HCT116 (cell line): ENCODE measurements around the gene STK24. TPM values are rescaled to one million over a fixed set of nuclear protein-coding genes. Genes with fewer than 3 reads are reported as not detected.

Experiments used
- ATAC-seq: fragments of 200-7000 bp; cut with Tn5 transposase; 2 replicates; pipeline ENCODE4 v1.9.1; 2020; ENCODE audit warnings: mild to moderate bottlenecking, moderate library complexity
- BruUV-seq: library from RNA; stranded (reverse); fragments of 400-500 nt; replicated peaks from 2 replicates; lab custom pipeline; 2021; lab: Mats Ljungman, UMichigan
- CTCF ChIA-PET: fragments of 300-600 bp; sonication (Branson Sonifier 250); formaldehyde crosslinking; loops from one replicate; lab custom pipeline; 2021; ENCODE audit warnings: antibody characterized with exemption; lab: Charles Lee
- POLR2A ChIA-PET: fragments of 300-600, 350-600 bp; sonication (Branson Sonifier 250); formaldehyde crosslinking; loops from one replicate; lab custom pipeline; 2021; ENCODE audit warnings: antibody characterized with exemption; lab: Charles Lee
- RAD21 ChIA-PET, 2 experiments: fragments of 300-600 bp; sonication (Branson Sonifier 250); formaldehyde crosslinking; loops; one replicate each; lab custom pipeline; 2023; ENCODE audit warnings: low total read pairs in 2 of 2; ENCODE audit not compliant: uncharacterized antibody in 2 of 2, unreplicated experiment in 2 of 2, low non-redundant PET in 1 of 2; lab: Charles Lee
- DNase-seq: peaks from one replicate; pipeline ENCODE4 v3.0.0-alpha.2; 2010; ENCODE audit warnings: low read depth, low spot score
- H2AFZ ChIP-seq: fragments of 200-600 bp; shearing (Covaris generic), sonication (generic); 2 replicates; pipeline ENCODE4 v1.6.1; 2017; ENCODE audit warnings: low read depth, mixed run types, mixed read lengths, antibody characterized with exemption, low read length; ENCODE audit not compliant: poor library complexity, severe bottlenecking
- H3K27ac ChIP-seq: 2 replicates; pipeline ENCODE4 v1.5.1; 2012; ENCODE audit warnings: low read depth, low read length
- H3K27me3 ChIP-seq: fragments of 200-600 bp; sonication (generic); 2 replicates; pipeline ENCODE4 v1.6.1; 2016; ENCODE audit warnings: mixed run types, low read length, mixed read lengths; ENCODE audit not compliant: insufficient read depth
- H3K36me3 ChIP-seq, 2 experiments: fragments of 200-500 bp in 1 of 2; fragments of 200-600 bp in 1 of 2; sonication (Bioruptor generic) in 1 of 2; sonication (generic) in 1 of 2; 2 replicates each; pipeline versions ENCODE4 v1.5.1 to v1.6.1; 2014 to 2016; ENCODE audit warnings: low read length in 2 of 2, inconsistent platforms in 1 of 2, mixed read lengths in 1 of 2, mixed run types in 1 of 2; ENCODE audit not compliant: insufficient read depth in 2 of 2, control insufficient read depth in 1 of 2
- H3K4me1 ChIP-seq, 2 experiments: fragments of 200-600 bp in 1 of 2; sonication (generic) in 1 of 2; 2 replicates each; pipeline versions ENCODE4 v1.5.1 to v1.6.1; 2012 to 2017; ENCODE audit warnings: low read length in 2 of 2, inconsistent platforms in 1 of 2, mild to moderate bottlenecking in 1 of 2, mixed read lengths in 1 of 2, mixed run types in 1 of 2, moderate library complexity in 1 of 2; ENCODE audit not compliant: insufficient read depth in 2 of 2, control insufficient read depth in 1 of 2
- H3K4me2 ChIP-seq: fragments of 200-600 bp; sonication (generic); 2 replicates; pipeline ENCODE4 v1.6.1; 2017; ENCODE audit warnings: mixed run types, low read length, mixed read lengths
- H3K4me3 ChIP-seq, 2 experiments: fragments of 200-600 bp in 1 of 2; sonication (generic) in 1 of 2; replicated peaks in 1 of 2; 2 replicates each; pipeline ENCODE4 v1.5.1; 2011 to 2016; ENCODE audit warnings: low read length in 2 of 2, control low read depth in 1 of 2, low read depth in 1 of 2, mild to moderate bottlenecking in 1 of 2, mixed read lengths in 1 of 2, mixed run types in 1 of 2
- H3K79me2 ChIP-seq: fragments of 200-600 bp; sonication (generic); 2 replicates; pipeline ENCODE4 v1.6.1; 2017; ENCODE audit warnings: mild to moderate bottlenecking, mixed run types, low read length, moderate library complexity, mixed read lengths; ENCODE audit not compliant: insufficient read depth
- H3K9ac ChIP-seq: fragments of 200-600 bp; sonication (generic); 2 replicates; pipeline ENCODE4 v1.6.1; 2016; ENCODE audit warnings: low read length, mixed read lengths
- H3K9me2 ChIP-seq: fragments of 200-600 bp; sonication (generic), shearing (Covaris generic); 2 replicates; pipeline ENCODE4 v1.6.1; 2017; ENCODE audit warnings: mixed run types, mild to moderate bottlenecking, moderate library complexity; ENCODE audit not compliant: insufficient read depth
- H3K9me3 ChIP-seq, 2 experiments: fragments of 200-500 bp in 1 of 2; fragments of 200-600 bp in 1 of 2; sonication (Bioruptor generic) in 1 of 2; sonication (generic) in 1 of 2; 2 replicates each; pipeline ENCODE4 v1.6.1; 2014 to 2017; ENCODE audit warnings: low read length in 2 of 2, mixed read lengths in 2 of 2, inconsistent platforms in 1 of 2, low read depth in 1 of 2, mild to moderate bottlenecking in 1 of 2, mixed run types in 1 of 2, moderate library complexity in 1 of 2; ENCODE audit not compliant: control insufficient read depth in 1 of 2, insufficient read depth in 1 of 2
- H4K20me1 ChIP-seq: fragments of 200-600 bp; sonication (generic), shearing (Covaris generic); 2 replicates; pipeline ENCODE4 v1.6.1; 2017; ENCODE audit warnings: mixed run types, mild to moderate bottlenecking, moderate library complexity; ENCODE audit not compliant: insufficient read depth
- CBX3 ChIP-seq: IDR thresholded peaks from 2 replicates; pipeline ENCODE4 v1.6.1; 2012; ENCODE audit warnings: low read depth
- EZH2 ChIP-seq: fragments of 200-600 bp; sonication (generic); IDR thresholded peaks from 2 replicates; pipeline ENCODE4 v1.6.1; 2017; ENCODE audit warnings: antibody characterized with exemption, mixed run types
- EZH2phosphoT487 ChIP-seq: fragments of 200-600 bp; IDR thresholded peaks from 2 replicates; pipeline ENCODE4 v1.6.1; 2018; ENCODE audit warnings: antibody characterized with exemption, borderline replicate concordance
- FOSL1 ChIP-seq: IDR thresholded peaks from 2 replicates; pipeline ENCODE4 v1.6.1; 2012; ENCODE audit warnings: low read depth
- POLR2AphosphoS5 ChIP-seq: IDR thresholded peaks from 2 replicates; pipeline ENCODE4 v1.6.1; 2011; ENCODE audit warnings: mild to moderate bottlenecking, low read depth, low read length, moderate library complexity
- TCF7L2 ChIP-seq: IDR thresholded peaks from 2 replicates; pipeline ENCODE4 v1.7.0; 2011; ENCODE audit warnings: borderline replicate concordance, inconsistent platforms; ENCODE audit not compliant: insufficient read depth, insufficient read length; ENCODE audit errors: extremely low read depth
- YY1 ChIP-seq: IDR thresholded peaks from 2 replicates; pipeline ENCODE4 v1.6.1; 2011; ENCODE audit warnings: low read length, low read depth, moderate library complexity, mild to moderate bottlenecking; ENCODE audit not compliant: insufficient replicate concordance; ENCODE audit errors: extremely low read depth
- intact Hi-C: fragments of 100-400 bp; cut with micrococcal nuclease; formaldehyde crosslinking; loops from 2 replicates; pipeline ENCODE4 v1.10.0; 2022
- total RNA-seq: library from RNA; stranded (reverse); gene quantifications from one replicate; pipeline ENCODE4 v1.2.1, GENCODE V29; 2021; ENCODE audit not compliant: unreplicated experiment
- TF ChIP-seq, protein P1 (sequence below): IDR thresholded peaks from 2 replicates; pipeline ENCODE4 v1.6.1; 2011; ENCODE audit warnings: mild to moderate bottlenecking, low read length, moderate library complexity; ENCODE audit not compliant: insufficient replicate concordance; ENCODE audit errors: extremely low read depth

STK24 gene
- total RNA-seq, 1 experiment from 2014 or later = 137 TPM

DNA sequence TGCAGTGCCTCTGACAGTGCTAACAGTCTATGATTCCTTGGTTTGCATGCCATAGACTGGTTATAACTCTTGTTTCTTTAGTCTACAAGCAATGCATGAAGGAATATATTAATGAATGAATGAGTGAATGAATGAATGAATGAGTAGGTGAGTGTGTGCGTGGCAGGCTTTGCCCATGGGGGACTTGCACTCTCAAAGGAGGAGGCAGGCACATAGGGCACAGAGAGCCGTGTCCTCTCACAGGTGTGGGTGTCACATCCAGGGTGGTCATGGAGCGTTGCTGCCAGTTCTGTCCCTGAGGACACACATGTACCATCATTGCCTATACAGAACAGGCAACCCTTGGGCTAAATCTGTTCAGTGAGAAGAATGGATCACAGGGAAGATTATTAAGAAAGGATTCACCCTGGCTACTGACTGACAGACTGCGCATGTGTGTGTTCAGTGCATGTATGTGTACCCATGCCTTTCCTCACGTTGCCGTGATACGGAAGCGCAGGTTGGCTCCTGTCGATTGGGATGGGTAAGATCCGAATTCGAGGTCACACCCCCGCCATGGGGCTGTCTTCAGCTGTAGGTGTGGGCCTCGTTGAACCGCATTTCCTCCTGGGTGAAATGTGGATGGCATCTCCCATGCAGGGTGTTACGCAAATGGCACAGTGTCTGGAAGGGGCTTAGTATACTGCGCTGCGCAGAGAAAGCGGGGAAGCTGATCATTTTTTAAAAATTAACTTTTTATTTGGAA is 161.4 kb downstream of the STK24 start:
- Histone ChIP-seq H3K36me3 (no peaks in the 10 kb centered on the region; a peak in 1 of 4 replicates), H3K9me2 (no peaks in the 10 kb centered on the region), H3K27ac (no peak overlapping the region), H3K9me3 (no peaks in the 10 kb centered on the region), H3K4me2 (no peak overlapping the region), H3K4me3 (no peak overlapping the region), H2AFZ (no peak overlapping the region), H3K4me1 (no peaks in the 10 kb centered on the region), H3K79me2 (no peaks in the 10 kb centered on the region), H3K27me3 (no peaks in the 10 kb centered on the region), H4K20me1 (no peaks in the 10 kb centered on the region), H3K9ac (no peak overlapping the region)
- ChIA-PET POLR2A (no interaction called here), CTCF (no interaction called here), RAD21 (no interaction called here)
- intact Hi-C loops = no loop called here
- BruUV-seq = no TSS peak
- ATAC-seq = no peak
- DNase-seq = no peak
- TF ChIP-seq YY1 = no peak
- TF ChIP-seq, protein P1, sequence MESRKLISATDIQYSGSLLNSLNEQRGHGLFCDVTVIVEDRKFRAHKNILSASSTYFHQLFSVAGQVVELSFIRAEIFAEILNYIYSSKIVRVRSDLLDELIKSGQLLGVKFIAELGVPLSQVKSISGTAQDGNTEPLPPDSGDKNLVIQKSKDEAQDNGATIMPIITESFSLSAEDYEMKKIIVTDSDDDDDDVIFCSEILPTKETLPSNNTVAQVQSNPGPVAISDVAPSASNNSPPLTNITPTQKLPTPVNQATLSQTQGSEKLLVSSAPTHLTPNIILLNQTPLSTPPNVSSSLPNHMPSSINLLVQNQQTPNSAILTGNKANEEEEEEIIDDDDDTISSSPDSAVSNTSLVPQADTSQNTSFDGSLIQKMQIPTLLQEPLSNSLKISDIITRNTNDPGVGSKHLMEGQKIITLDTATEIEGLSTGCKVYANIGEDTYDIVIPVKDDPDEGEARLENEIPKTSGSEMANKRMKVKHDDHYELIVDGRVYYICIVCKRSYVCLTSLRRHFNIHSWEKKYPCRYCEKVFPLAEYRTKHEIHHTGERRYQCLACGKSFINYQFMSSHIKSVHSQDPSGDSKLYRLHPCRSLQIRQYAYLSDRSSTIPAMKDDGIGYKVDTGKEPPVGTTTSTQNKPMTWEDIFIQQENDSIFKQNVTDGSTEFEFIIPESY = no peak
- TF ChIP-seq EZH2phosphoT487 = no peak
- no peak for TF ChIP-seq POLR2AphosphoS5
- no peak for TF ChIP-seq TCF7L2
- TF ChIP-seq FOSL1 = no peak
- TF ChIP-seq CBX3 = no peak
- no peak for TF ChIP-seq EZH2
